Calu3 (cell line): Measurements from ENCODE around the gene HAUS3. TPM values are rescaled to one million over a fixed set of nuclear protein-coding genes. Genes with fewer than 3 reads are reported as not detected.
A peak's percentile ranks its signal among the peaks of the same experiment; 100 is the strongest.

Source experiments
- BruUV-seq: library from RNA; stranded (reverse); fragments of 400-500 nt; replicated peaks from 2 replicates; lab custom pipeline; 2021; lab: Mats Ljungman, UMichigan
- CTCF ChIA-PET: fragments of 300-600 bp; sonication (Branson Sonifier 250); formaldehyde crosslinking; loops from one replicate; lab custom pipeline; 2022; ENCODE audit warnings: antibody characterized with exemption; lab: Charles Lee
- DNase-seq: peaks from one replicate; pipeline ENCODE4 v3.0.0; 2022
- H3K27ac Mint-ChIP-seq: one replicate; pipeline ENCODE4 v1.8.0; 2022; ENCODE audit warnings: mixed read lengths; ENCODE audit not compliant: unreplicated experiment
- H3K27me3 Mint-ChIP-seq: one replicate; pipeline ENCODE4 v1.8.0; 2022; ENCODE audit warnings: mixed read lengths; ENCODE audit not compliant: unreplicated experiment
- H3K36me3 Mint-ChIP-seq: one replicate; pipeline ENCODE4 v1.8.0; 2022; ENCODE audit warnings: mild to moderate bottlenecking, moderate library complexity, mixed read lengths; ENCODE audit not compliant: insufficient read depth, unreplicated experiment
- H3K4me1 Mint-ChIP-seq: one replicate; pipeline ENCODE4 v1.8.0; 2022; ENCODE audit warnings: mild to moderate bottlenecking, low read depth, mixed read lengths; ENCODE audit not compliant: unreplicated experiment
- H3K4me3 Mint-ChIP-seq: one replicate; pipeline ENCODE4 v1.8.0; 2022; ENCODE audit warnings: mild to moderate bottlenecking, low read depth, moderate library complexity, mixed read lengths; ENCODE audit not compliant: unreplicated experiment
- H3K9me3 Mint-ChIP-seq: one replicate; pipeline ENCODE4 v1.8.0; 2022; ENCODE audit warnings: low read depth, mixed read lengths; ENCODE audit not compliant: unreplicated experiment
- CTCF ChIP-seq: fragments of 200-600 bp; IDR thresholded peaks from one replicate; pipeline ENCODE4 v1.8.0; 2022; ENCODE audit warnings: antibody characterized with exemption; ENCODE audit not compliant: unreplicated experiment
- intact Hi-C: fragments of 100-400 bp; cut with micrococcal nuclease; formaldehyde crosslinking; loops from one replicate; pipeline ENCODE4 v1.10.0; 2022; ENCODE audit not compliant: unreplicated experiment
- total RNA-seq: library from RNA; stranded (reverse); gene quantifications from 2 replicates; pipeline ENCODE4 v1.2.3, GENCODE V29; 2022

HAUS3 gene
- total RNA-seq, 1 experiment from 2014 or later, result 13.4 TPM

GRCh38 chr4:2245057-2245786 is 3.3 kb upstream of the HAUS3 start:
- peaks cover 17% of the 10 kb centered on the region for H3K4me1 Mint-ChIP-seq
- CTCF ChIA-PET, result no interaction called here
- intact Hi-C loops, result no loop called here
- H3K27me3 Mint-ChIP-seq, result peaks cover 14% of the 10 kb centered on the region
- H3K4me3 Mint-ChIP-seq, result no peak overlapping the region
- H3K36me3 Mint-ChIP-seq, result peaks cover 27% of the 10 kb centered on the region
- no peak for TF ChIP-seq CTCF
- DNase-seq, result no peak
- H3K9me3 Mint-ChIP-seq, result no peaks in the 10 kb centered on the region
- no TSS peak for BruUV-seq
- no peak overlapping the region for H3K27ac Mint-ChIP-seq

GRCh38 chr4:2243681-2244380 is 1.9 kb upstream of the HAUS3 start:
- intact Hi-C loops, result no loop called here
- Mint-ChIP-seq H3K27ac (no peak overlapping the region), H3K4me3 (no peak overlapping the region), H3K27me3 (peaks cover 14% of the 10 kb centered on the region), H3K36me3 (peaks cover 28% of the 10 kb centered on the region), H3K9me3 (no peaks in the 10 kb centered on the region), H3K4me1 (peaks cover 21% of the 10 kb centered on the region)
- TF ChIP-seq CTCF, result no peak
- DNase-seq, result no peak
- BruUV-seq, result no TSS peak
- CTCF ChIA-PET, result interaction anchor here (0.6 to 0.9 kb wide), 2 partner anchors 151 to 189 kb away, joined by 3 to 4 read pairs; no protein-coding TSS in a partner anchor

GRCh38 chr4:2241003-2241402 is 918 bp downstream of the HAUS3 start:
- CTCF ChIA-PET, result no interaction called here
- H3K36me3 Mint-ChIP-seq, result peaks cover 26% of the 10 kb centered on the region
- intact Hi-C loops, result no loop called here
- DNase-seq, result no peak
- peak overlapping the region; percentile 87 for H3K4me3 Mint-ChIP-seq
- peaks cover 30% of the 10 kb centered on the region for H3K4me1 Mint-ChIP-seq
- BruUV-seq, result no TSS peak
- no peak for TF ChIP-seq CTCF
- H3K9me3 Mint-ChIP-seq, result no peaks in the 10 kb centered on the region
- peaks cover 14% of the 10 kb centered on the region for H3K27me3 Mint-ChIP-seq
- H3K27ac Mint-ChIP-seq, result peak overlapping the region; percentile 37

GRCh38 chr4:2236944-2237666 is 4.8 kb downstream of the HAUS3 start:
- no TSS peak for BruUV-seq
- no peak overlapping the region for H3K4me3 Mint-ChIP-seq
- intact Hi-C loops, result no loop called here
- H3K4me1 Mint-ChIP-seq, result peaks cover 21% of the 10 kb centered on the region
- no peaks in the 10 kb centered on the region for H3K27me3 Mint-ChIP-seq
- H3K27ac Mint-ChIP-seq, result no peak overlapping the region
- CTCF ChIA-PET, result no interaction called here
- DNase-seq, result no peak
- H3K9me3 Mint-ChIP-seq, result no peaks in the 10 kb centered on the region
- peaks cover 30% of the 10 kb centered on the region for H3K36me3 Mint-ChIP-seq
- no peak for TF ChIP-seq CTCF
